Measurements from ENCODE around the gene FAM241A.

Gene FAM241A

GRCh38 chr4:112119353-112119783, 25.9 kb upstream of the FAM241A start:
- TF ChIP-seq CTCF (IDR thresholded peaks at IDR 0.05; ENCODE audit: borderline replicate concordance, insufficient read depth, low read depth, low read length): no peak
- no peak overlapping the region for H3K4me3 ChIP-seq (ENCODE audit: low read depth, low read length)

GRCh38 chr4:112120021-112120420, 25.2 kb upstream of the FAM241A start:
- TF ChIP-seq CTCF (IDR thresholded peaks at IDR 0.05; ENCODE audit: borderline replicate concordance, insufficient read depth, low read depth, low read length): no peak

GRCh38 chr4:112125416-112125815, 19.8 kb upstream of the FAM241A start:
- H3K4me3 ChIP-seq (ENCODE audit: low read depth, low read length): no peak overlapping the region

More at GRCh38 chr4:112120021-112120420, 25.2 kb upstream of the FAM241A start:
- H3K4me3 ChIP-seq (ENCODE audit: low read depth, low read length): no peak overlapping the region

GRCh38 chr4:112127048-112127637, 18.1 kb upstream of the FAM241A start:
- no peak for TF ChIP-seq CTCF (IDR thresholded peaks at IDR 0.05; ENCODE audit: borderline replicate concordance, insufficient read depth, low read depth, low read length)
- H3K4me3 ChIP-seq (ENCODE audit: low read depth, low read length): no peak overlapping the region

More at GRCh38 chr4:112125416-112125815, 19.8 kb upstream of the FAM241A start:
- TF ChIP-seq CTCF (IDR thresholded peaks at IDR 0.05; ENCODE audit: borderline replicate concordance, insufficient read depth, low read depth, low read length): no peak

- TF ChIP-seq CTCF (IDR thresholded peaks at IDR 0.05; ENCODE audit: borderline replicate concordance, insufficient read depth, low read depth, low read length): no peak
Measured at GRCh38 chr4:112127803-112128202, 17.5 kb upstream of the FAM241A start.

GRCh38 chr4:112128452-112128851, 16.8 kb upstream of the FAM241A start:
- H3K4me3 ChIP-seq (ENCODE audit: low read depth, low read length): no peak overlapping the region
- no peak for TF ChIP-seq CTCF (IDR thresholded peaks at IDR 0.05; ENCODE audit: borderline replicate concordance, insufficient read depth, low read depth, low read length)

More at GRCh38 chr4:112127803-112128202, 17.5 kb upstream of the FAM241A start:
- no peak overlapping the region for H3K4me3 ChIP-seq (ENCODE audit: low read depth, low read length)

- no peak for TF ChIP-seq CTCF (IDR thresholded peaks at IDR 0.05; ENCODE audit: borderline replicate concordance, insufficient read depth, low read depth, low read length)
- no peak overlapping the region for H3K4me3 ChIP-seq (ENCODE audit: low read depth, low read length)
Measured at GRCh38 chr4:112130906-112131305, 14.3 kb upstream of the FAM241A start.
